NOMO-1 treated with DMSO at 0.1 percent for 48 hours (cell line): ENCODE measurements around the gene SSH2.
"Not testable (repeated sequence)": the region's sequence is repeated elsewhere in the genome, so short reads cannot be mapped to it uniquely, and the experiment has no call there.

Experiments
- DNase-seq: peaks from one replicate; lab custom pipeline; 2025; ENCODE audit not compliant: unreplicated experiment; lab: John Stamatoyannopoulos, UW

The SSH2 gene

DNA sequence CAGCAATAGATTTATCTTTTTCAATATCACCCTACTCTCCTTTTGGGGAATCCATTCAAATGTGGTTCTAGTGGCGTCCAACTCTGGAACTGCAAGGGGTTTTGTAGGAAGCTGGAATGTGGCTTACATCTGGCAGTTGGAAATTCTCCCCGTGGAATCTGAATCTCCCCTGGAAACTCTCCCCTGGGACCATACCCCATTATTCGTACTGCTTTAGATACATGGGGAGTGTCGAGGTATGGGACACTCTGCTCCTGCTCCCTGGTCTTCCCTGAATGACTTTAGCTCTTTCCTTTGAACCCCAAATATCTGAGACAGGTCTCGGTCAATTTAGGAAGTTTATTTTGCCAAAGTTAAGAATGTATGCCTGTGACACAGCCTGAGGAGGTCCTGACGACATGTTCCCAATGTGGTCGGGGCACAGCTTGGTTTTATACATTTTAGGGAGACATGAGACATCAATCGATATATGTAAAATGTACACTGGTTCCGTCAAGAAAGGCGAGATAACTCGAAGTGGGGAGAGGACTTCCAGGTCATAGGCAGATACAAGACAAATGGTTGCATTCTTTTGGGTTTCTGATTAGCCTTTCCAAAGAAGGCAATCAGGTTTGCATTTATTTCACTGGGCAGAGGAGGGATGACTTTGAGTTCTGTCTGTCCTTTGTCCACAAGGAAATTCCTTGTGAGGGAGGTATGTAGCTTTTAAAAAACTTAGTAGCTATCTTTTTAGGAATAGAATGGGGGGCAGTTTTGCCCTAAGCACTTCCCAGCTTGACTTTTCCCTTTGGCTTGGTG, 218.2 kb downstream of the SSH2 start:
- DNase-seq, result no peak

DNA sequence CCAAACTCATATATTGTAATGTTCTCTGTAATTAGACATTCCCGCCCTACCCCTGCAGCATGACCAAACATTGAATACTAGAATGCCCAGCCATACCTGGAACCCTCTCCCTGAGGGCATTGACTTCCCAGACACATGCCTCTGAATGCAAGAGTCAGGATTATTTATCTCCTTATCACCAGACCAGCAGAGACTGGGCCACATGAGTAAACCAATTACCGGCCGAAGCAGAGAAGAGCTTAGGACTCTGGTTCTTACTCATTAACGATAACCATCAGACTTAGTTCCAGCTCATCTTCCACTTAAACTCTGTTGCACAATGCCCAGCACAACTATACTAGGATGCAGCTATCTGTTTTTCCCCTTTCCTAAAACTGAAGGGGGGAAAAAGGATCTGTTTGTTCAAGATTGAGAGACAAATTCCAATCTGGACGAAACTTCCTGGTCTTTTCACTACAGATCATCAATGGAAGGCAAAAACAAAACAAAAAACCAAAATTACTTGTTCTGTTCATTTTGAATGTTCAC, 219.1 kb downstream of the SSH2 start:
- DNase-seq, result peak; percentile 44

DNA sequence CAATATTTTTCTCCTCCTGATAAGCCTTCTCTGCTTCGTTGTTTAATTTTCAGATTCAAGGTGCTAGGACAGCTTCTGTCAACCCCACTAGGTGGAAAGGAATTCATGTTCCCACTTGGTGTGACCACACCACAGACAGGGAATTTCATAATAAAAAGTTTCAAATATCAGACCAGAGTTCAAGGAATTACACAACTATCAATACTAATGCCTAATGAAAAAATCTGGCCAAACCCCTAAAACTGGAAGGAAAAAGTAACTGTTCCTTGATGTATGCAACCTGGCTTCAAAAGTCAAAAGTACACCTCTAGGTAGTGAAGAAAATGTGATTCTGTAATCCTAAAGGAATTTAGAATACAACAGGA, 219.5 kb downstream of the SSH2 start:
- no peak for DNase-seq

DNA sequence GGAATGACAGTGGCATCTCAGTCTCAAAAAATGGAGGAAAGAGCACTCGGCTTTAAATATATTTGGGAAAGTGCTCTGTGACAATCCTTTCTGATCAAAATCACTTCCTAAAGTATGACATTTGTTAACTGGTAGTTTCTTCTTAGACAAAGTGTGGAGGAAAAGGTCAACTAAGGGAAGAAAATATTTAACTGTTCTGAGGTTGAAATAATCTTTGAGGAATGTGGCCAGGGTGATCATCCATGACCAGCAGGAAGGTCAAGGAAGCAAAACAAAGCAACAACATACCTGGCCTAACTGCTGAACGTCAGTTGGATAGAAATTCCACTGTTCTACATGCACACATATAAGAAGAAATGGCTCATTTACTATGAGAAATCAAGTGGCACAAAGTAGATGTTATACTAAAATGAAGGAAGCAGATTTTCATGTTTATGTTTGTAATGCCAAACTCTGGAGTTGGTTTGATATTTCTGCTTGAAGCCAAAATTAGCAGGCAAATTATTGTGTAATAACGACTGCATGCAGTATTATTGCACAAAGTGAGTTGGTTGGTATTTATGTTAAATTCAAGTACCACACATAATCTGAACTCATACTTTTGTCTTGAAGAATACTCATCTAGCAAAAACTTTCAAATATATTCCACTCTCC, 220.0 kb downstream of the SSH2 start:
- peak; percentile 69 for DNase-seq

DNA sequence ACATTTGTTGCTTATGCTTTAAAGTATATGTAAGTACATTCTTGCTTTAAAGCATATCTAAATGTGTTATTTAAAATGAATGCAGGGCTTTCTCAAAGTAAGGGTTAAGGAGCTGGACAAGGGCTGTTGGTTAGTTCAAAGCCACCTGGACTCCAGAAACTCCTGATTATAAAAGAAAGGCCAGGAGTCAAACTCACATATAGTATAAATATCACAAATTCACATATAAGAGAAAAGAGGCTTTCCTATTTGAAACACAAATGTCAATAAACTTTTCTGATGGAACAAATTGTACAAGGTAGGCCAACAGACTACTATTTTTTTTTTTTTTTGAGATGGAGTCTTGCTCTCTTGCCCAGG, 222.8 kb downstream of the SSH2 start:
- no peak for DNase-seq

DNA sequence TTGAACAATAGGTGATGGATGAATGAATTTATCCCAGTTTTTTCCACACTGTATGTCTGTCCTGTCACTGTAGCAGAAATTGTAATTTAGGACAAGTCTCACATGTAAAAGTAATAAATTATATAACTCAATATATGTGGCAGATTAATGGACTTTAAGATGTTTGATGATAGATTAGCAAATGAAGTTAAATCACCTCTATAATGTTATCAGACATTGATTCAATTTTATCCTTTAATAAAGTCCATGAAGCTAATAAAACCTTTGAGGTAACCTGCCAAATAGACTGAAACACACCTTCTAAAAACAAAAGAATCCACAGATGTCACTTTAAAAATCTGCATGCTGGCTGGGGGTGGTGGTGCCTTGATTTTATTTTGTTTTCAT, 224.0 kb downstream of the SSH2 start:
- no peak for DNase-seq

DNA sequence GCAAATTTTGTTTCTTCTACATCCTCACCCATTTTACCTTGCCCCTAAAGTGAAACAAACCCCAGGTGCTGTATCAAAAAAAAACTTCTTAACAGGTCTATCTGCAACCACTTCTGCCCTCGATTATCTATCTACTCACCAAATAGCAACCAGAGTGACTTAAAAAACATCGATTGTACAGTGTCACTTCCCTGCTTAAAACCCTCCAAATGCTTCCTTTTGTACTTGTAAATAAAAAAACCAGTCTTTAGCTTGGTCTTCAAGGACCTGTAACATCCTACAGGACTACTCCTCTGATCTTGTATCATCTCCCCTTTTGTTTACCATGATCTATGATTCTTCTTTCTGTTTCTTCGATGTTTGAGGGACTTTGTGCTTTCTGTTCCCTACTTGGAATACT, 224.6 kb downstream of the SSH2 start:
- DNase-seq, result no peak

DNA sequence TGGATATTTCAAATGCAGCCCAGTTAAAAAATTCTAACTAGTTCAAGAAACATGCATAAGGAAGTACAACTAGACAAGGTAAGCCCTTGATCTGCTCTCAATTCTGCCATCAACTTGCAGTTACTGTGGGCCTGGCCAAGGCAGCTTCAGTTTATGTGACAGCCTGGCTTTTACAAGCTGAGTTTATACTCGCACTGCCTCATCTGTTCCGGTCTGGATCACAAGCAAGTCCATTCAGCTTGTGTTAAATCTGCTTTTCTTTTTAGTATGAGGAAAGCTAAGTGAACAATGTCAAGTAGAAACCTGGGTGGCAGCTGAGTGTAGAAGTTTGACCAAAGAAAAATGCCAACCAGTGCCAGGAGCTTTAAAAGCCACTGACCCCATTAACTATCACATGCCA, 230.7 kb downstream of the SSH2 start:
- no peak for DNase-seq

DNA sequence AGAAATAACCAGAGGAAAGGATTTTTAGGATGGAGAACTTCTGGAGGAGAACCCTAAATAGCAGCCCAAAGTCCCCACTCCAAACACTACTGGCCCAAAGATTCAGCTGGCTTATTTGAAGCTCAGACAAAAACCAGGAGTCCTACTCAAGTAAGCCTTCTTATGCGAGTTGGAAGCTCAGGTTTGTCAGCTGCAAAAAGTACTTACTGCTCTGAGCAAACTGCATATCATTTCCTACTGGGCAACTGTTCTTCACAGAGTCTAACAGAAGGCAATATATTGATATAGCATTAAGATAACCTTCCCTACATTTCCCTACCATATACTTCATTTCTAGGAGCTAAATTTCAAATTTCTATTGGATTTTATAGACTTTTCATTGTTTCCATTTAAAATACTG, 231.2 kb downstream of the SSH2 start:
- DNase-seq, result no peak

DNA sequence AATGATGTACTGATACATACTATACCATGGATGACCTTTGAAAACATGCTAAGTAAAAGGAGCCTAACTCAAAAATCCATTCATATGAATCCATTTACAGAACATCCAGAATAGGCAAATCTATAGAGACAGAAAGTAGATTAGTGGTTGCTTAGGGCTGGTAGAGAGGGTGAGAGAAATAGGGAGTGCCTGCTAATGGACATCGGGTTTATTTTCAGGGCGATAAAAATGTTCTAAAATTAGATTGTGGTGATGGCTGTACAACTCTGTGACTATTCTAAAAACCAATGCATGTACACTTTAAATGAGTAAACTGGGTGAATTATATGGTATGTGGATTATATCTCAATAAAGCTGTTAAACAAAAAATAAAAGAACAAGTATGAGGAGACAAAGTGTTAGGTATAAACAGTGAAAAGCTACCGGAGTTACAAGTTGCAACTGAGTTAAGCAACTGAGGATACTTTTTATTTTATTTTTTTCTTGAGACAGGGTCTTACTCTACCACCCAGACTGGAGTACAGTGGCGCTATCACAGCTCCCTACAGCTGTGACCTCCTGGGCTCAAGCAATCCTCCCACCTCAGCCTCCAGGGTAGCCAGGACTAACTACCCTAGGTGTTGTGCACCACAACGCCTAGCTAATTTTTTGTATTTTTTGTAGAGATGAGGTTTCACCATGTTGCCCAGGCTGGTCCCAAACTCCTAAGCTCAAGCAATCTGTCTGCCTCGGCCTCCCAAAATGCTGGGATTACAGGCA, 231.8 kb downstream of the SSH2 start:
- no peak for DNase-seq

DNA sequence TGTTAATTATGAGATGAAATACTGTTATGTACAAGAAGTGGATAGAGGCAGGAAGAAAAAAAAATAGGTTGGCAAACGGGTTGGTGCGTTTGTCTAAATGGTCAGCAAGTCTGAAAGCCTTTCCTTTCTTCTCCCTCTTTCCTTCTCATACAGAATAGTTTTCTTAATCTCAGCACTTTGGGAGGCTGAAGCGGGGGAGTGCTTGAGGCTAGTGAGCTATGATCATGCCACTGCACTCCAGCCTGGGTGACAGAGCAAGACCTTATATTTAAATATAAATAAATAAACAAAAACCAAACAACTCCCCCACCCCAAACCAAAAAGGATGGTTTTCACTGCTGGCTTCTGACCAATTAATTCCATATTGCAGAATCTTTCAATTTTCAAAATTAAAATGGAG, 232.7 kb downstream of the SSH2 start:
- no peak for DNase-seq

DNA sequence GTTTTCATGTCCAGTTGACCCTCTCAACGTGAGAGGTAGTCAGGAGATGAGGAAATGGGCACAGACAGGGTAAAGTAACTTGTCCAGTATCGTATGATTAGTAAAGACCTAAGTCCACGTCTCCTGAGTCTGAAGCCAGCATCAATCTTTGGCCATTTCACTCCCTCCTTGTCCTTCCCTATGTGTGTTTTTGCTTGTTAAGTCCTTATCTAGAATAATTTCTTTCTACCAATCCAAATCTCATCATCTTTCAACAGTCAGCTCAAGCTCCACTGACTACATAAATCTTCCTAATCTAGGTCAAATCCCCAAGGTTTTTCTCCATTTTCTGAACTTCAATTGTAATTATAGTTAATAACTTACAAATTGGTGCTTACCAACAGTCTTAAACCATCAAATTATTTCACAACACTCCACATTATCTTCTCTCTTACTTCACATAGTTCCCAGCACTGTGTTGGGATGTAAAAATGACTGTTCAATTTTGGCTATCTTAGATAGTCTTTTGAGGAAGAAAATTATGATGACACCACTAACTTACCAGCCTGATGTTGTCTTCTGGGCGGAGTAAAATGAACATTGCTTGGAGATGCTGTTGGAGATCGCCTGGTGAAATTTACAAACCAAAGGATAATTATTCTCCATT, 235.0 kb downstream of the SSH2 start:
- peak; percentile 52 for DNase-seq

DNA sequence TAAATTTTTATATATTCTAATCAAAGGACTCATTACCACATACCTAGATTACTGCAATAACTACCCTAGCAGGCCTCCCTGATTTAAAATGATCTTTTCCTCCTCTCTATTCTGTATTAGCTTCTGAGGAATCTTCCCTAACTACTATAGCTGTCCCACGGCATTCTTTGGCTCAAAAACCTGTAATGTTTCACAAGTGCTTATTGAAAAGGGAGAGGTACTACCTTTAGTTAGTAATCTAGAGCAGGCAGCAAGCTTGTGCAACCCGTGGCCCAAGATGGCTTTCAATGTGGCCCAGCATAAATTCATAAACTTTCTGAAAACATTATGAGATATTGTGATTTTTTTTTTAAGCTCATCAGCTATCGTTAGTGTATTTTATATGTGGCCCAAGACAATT, 236.3 kb downstream of the SSH2 start:
- no peak for DNase-seq

DNA sequence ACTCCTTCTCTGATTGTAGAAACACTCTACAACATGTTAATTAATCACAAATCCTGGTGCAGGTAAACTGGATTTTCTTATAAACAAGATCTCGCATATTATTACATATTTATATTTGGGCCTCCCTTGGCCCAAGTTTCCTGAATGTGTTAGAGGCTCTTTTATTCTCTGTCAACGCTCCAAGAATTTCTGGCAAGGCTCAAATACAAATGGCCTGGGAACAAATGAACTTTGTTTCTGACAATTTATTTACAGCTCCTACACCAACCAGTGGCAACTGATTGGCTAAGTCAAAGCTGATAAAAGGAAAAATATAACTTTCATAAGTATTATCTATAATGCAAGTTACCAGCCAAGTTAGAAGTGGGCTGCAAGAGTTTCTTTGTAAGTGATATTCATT, 242.4 kb downstream of the SSH2 start:
- DNase-seq, result no peak

DNA sequence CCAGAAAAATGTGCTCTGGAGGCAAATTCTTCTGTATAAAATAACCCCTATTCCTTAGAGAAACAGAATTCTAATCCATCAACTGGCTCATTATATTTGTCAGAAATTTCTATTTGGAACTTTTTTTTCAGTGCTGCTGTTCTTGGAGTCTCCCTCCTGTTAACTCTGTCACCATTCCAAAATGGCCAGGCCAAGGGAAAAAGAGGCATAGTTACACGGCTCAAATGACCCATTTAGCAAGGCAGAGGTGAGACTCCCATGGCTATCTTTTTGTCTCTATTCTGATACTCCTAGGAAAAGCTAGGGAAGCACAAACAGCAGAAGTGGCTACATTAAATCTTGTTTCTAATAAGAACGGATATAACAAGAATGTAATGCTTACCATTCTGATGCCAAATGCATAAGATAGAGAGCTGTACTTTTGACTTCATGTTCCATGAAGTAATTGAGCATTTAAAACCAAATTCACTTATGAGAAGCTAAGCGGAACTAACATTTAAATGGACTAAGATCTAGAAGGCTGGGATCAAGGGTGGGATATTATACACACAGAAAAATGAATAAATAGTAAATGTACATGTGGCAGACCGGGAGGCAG, 242.9 kb downstream of the SSH2 start:
- DNase-seq, result no peak

DNA sequence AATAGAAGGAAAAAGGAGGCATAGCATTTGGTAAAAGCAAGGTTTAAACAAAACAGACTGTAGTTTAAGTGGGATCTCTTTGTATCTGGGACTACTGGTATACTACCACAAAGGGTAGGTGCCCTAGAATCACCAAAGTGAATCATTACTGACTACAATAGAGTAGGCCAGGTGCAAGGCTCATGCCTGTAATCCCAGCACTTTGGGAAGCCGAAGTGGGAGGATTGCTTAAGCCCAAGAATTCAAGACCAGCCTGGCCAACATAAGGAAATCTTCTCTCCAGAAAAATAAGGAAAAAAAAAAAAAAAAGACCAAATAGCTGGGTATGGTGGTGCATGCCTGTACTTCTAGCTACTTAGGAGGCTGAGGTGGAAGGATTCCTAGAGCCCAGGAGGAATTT, 246.5 kb downstream of the SSH2 start:
- DNase-seq, result no peak

DNA sequence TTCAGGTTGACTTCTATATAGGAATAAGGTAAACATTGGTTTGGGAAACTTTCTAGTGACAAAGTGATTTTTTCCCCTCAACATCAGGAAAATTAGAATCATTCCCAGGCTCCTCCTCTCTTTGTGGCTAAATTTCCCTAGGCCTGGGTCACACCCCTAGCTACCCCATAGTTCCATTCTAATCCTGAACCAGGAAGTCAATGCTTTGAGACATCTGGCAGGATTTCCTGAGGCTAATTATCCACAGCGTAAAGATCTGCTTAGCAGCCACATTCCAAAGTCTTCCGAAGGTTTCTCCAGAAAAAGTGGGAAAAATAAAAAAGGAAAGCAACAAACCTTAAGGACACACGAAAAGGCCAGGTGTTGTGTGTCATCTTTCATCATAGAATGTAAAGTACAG, 247.0 kb downstream of the SSH2 start:
- DNase-seq, result no peak

DNA sequence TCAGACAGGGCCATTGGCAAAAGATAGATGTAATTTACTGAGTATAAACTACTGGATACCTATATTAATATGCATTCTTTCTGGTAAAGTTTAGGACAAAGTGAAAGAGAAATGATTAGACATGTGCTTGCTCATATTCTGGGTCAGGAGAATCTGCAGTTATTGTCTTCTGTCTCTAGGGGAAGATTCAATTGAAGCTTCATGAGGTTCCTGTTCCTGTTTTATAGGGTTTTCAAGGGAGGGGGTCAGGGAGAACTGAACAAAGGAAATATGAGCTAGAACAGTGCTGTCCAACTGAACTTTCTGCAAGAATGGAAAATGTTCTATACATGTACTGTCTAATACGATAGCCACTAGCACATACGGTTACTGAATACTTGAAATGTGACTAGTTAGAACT, 248.0 kb downstream of the SSH2 start:
- DNase-seq, result peak; percentile 84

DNA sequence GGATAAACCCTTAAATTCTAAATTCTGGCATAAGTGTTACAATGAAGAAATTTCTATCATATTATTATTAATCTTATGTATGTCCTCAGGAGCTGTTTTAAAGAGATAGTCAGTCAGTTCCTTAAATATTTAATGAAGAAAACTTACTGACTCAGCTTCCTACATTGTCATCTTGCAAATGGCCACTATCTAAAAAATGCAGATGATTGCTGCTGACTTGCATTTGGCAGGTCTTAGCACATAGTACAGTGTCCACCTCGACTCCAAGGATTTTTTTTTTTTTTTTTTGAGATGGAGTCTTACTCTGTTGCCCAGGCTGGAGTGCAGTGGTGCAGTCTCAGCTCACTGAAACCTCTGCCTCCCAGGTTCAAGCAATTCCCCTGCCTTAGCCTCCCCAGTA, 252.2 kb downstream of the SSH2 start:
- DNase-seq, result no peak

DNA sequence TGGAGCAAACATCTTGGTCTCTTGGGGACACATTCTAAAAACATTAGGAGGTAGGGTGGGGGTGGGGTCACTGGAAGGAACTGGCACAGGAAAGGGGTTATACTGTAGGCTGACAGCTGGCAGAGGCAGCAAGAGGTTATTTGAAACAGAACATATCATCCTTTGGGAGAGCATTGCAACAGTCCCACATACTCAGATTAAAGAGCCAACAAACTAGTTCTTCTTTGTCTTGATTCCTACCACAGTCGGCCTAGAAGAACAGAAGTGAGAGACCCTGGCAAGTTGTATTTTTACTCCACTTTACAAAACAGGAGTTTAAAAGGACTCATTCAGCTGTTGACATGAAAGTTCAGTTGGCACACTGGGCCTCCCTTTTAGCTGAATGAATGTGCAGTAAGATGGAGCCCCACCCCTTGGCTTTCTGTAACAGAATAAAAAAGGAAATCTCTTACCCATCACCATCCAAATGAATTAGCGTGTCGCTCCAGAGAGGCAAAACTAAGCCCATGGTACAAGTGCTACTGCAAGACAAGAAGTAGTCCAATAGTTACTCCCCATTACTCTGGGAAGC, 252.7 kb downstream of the SSH2 start:
- no peak for DNase-seq

DNA sequence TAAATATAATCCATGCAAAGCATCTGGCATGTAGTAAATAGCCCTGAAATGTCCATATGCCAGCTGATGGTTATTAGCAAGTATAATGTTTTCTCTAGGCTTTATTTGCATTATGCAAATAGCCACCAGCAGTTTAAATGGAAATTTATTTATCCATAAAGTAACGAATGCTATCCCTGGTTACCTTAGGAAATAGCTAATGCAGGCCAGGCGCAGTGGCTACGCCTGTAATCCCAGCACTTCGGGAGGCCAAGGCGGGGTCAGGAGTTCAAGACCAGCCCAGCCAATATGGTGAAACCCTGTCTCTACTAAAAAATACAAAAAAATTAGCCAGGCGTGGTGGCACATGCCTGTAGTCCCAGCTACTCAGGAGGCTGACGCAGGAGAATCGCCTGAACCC, 254.1 kb downstream of the SSH2 start:
- not testable (repeated sequence) for DNase-seq
